Measurements from ENCODE around the gene ANKRD29. TPM values are rescaled to one million over a fixed set of nuclear protein-coding genes. Genes with fewer than 3 reads are reported as not detected.

Gene ANKRD29
- total and polyA plus RNA-seq, 7 donors = 0.57 to 2.1 (median 1.1) TPM

GRCh38 chr18:23574611-23575308 lies 88.0 kb downstream of the ANKRD29 start:
- H3K27me3 ChIP-seq (ENCODE audit: insufficient read depth in 3 of 3, low read length in 2 of 3) = no peaks in the 10 kb centered on the region
- no peak overlapping the region for H3K27ac ChIP-seq
- no peaks in the 10 kb centered on the region for H3K9me3 ChIP-seq
- no peak for DNase-seq
- H3K4me1 ChIP-seq = peaks cover 24% of the 10 kb centered on the region
- H3K36me3 ChIP-seq (ENCODE audit: insufficient read depth in 1 of 2, low read depth in 1 of 2) = peaks cover 10 to 47% of the 10 kb centered on the region in 2 donors
- peak; percentile 55 to 67 (median 61) for ATAC-seq
- 39 to 43% (median 41%) methylated on average over 5 of the region's 5 CpGs for WGBS, 3 donors
- intact Hi-C loops (cut with DNase I) = loop anchor here in 1 of 2 donors (5.0 kb wide), 1 partner anchor 42 kb away; no protein-coding TSS in a partner anchor
- H3K4me3 ChIP-seq = no peak overlapping the region
- no peak for TF ChIP-seq CTCF (IDR thresholded peaks at IDR 0.05)

- intact Hi-C loops (cut with DNase I) = no loop called here
- no peak overlapping the region for H3K4me3 ChIP-seq
- ATAC-seq (peak; percentile 55 to 72 (median 68)), DNase-seq (peak in 1 of 2 donors; percentile 30)
- H3K4me1 ChIP-seq = peaks cover 24% of the 10 kb centered on the region
- WGBS, 3 donors = 56 to 66% (median 60%) methylated on average over 6 of the region's 6 CpGs
- H3K36me3 ChIP-seq (ENCODE audit: insufficient read depth in 1 of 2, low read depth in 1 of 2) = peaks cover 10 to 56% of the 10 kb centered on the region in 2 donors
- peak overlapping the region; percentile 5 for H3K27ac ChIP-seq
- no peaks in the 10 kb centered on the region for H3K27me3 ChIP-seq (ENCODE audit: insufficient read depth in 3 of 3, low read length in 2 of 3)
- H3K9me3 ChIP-seq = no peaks in the 10 kb centered on the region
- TF ChIP-seq CTCF (IDR thresholded peaks at IDR 0.05) = no peak
Observed at GRCh38 chr18:23573626-23574431, 88.9 kb downstream of the ANKRD29 start.

GRCh38 chr18:23573020-23573419 lies 89.7 kb downstream of the ANKRD29 start:
- WGBS, 3 donors = 62 to 70% (median 65%) methylated on average over 4 of the region's 4 CpGs
- no peak for DNase-seq
- peaks cover 13 to 64% of the 10 kb centered on the region in 2 donors for H3K36me3 ChIP-seq (ENCODE audit: insufficient read depth in 1 of 2, low read depth in 1 of 2)
- TF ChIP-seq CTCF (IDR thresholded peaks at IDR 0.05) = no peak
- peak in 2 of 4 donors; percentile 50 to 57 for ATAC-seq
- peaks cover 24% of the 10 kb centered on the region for H3K4me1 ChIP-seq
- H3K27ac ChIP-seq = no peak overlapping the region
- intact Hi-C loops (cut with DNase I) = no loop called here
- no peaks in the 10 kb centered on the region for H3K27me3 ChIP-seq (ENCODE audit: insufficient read depth in 3 of 3, low read length in 2 of 3)
- H3K9me3 ChIP-seq = no peaks in the 10 kb centered on the region
- H3K4me3 ChIP-seq = no peak overlapping the region

GRCh38 chr18:23572570-23572969 lies 90.1 kb downstream of the ANKRD29 start:
- ATAC-seq (no peak), DNase-seq (no peak)
- no peak overlapping the region for H3K4me3 ChIP-seq
- intact Hi-C loops (cut with DNase I) = no loop called here
- H3K9me3 ChIP-seq = no peaks in the 10 kb centered on the region
- TF ChIP-seq CTCF (IDR thresholded peaks at IDR 0.05) = no peak
- H3K27me3 ChIP-seq (ENCODE audit: insufficient read depth in 3 of 3, low read length in 2 of 3) = no peaks in the 10 kb centered on the region
- H3K4me1 ChIP-seq = peaks cover 24% of the 10 kb centered on the region
- 84 to 94% (median 88%) methylated on average over 5 of the region's 5 CpGs for WGBS, 3 donors
- H3K27ac ChIP-seq = no peak overlapping the region
- peaks cover 14 to 68% of the 10 kb centered on the region in 2 donors for H3K36me3 ChIP-seq (ENCODE audit: insufficient read depth in 1 of 2, low read depth in 1 of 2)

Data from psoas muscle (tissue), 8 donors.